BJ (cell line): ENCODE results near the gene MAN2A1. TPM values are rescaled to one million over a fixed set of nuclear protein-coding genes. Genes with fewer than 3 reads are reported as not detected.

ENCODE experiments used
- CTCF ChIA-PET: fragments of 350-600 bp; formaldehyde crosslinking; extraction: SDS; loops from one replicate; lab custom pipeline; 2021; ENCODE audit warnings: antibody characterized with exemption, inconsistent platforms; lab: Yijun Ruan, JAX
- POLR2A ChIA-PET: fragments of 300-600 bp; sonication (Branson Sonifier 250); formaldehyde crosslinking; extraction: SDS; loops from one replicate; lab custom pipeline; 2021; ENCODE audit warnings: antibody characterized with exemption; lab: Charles Lee
- DNase-seq: peaks from one replicate; pipeline ENCODE4 v3.0.0-alpha.2; 2011; ENCODE audit warnings: low read depth
- H3K27me3 ChIP-seq: 2 replicates; pipeline ENCODE4 v1.6.0; 2011; ENCODE audit warnings: low read length; ENCODE audit not compliant: control insufficient read depth, insufficient read depth
- H3K36me3 ChIP-seq: 2 replicates; pipeline ENCODE4 v1.5.1; 2011; ENCODE audit warnings: low read length; ENCODE audit not compliant: control insufficient read depth, insufficient read depth
- H3K4me3 ChIP-seq: 2 replicates; pipeline ENCODE4 v1.5.1; 2011; ENCODE audit warnings: low read depth, mild to moderate bottlenecking, control low read depth, low read length
- CTCF ChIP-seq: IDR thresholded peaks from 2 replicates; pipeline ENCODE4 v1.5.1; 2011; ENCODE audit warnings: low read depth, mild to moderate bottlenecking, control low read depth, inconsistent platforms, low read length, moderate library complexity; ENCODE audit not compliant: insufficient read depth
- polyA plus RNA-seq: library from polyadenylated mRNA; depleted of rRNA; stranded (reverse); fragments of >200 nt; gene quantifications from 2 replicates; pipeline ENCODE4 v1.2.3, GENCODE V29; 2011

The MAN2A1 gene
- polyA plus RNA-seq, 1 experiment: 18.4 TPM

GRCh38 chr5:109866051-109866450 is 176.3 kb downstream of the MAN2A1 start:
- no peak overlapping the region for H3K4me3 ChIP-seq

GRCh38 chr5:109868737-109869136 is 179.0 kb downstream of the MAN2A1 start:
- no peak for TF ChIP-seq CTCF
- Histone ChIP-seq H3K27me3 (no peaks in the 10 kb centered on the region), H3K36me3 (no peaks in the 10 kb centered on the region), H3K4me3 (no peak overlapping the region)
- no peak for DNase-seq
- CTCF ChIA-PET: no interaction called here
- POLR2A ChIA-PET: no interaction called here

More at GRCh38 chr5:109866051-109866450, 176.3 kb downstream of the MAN2A1 start:
- no peaks in the 10 kb centered on the region for H3K27me3 ChIP-seq
- CTCF ChIA-PET: no interaction called here
- no peaks in the 10 kb centered on the region; the same call in 1 of the 2 replicates for H3K36me3 ChIP-seq
- peak; percentile 19 for DNase-seq
- POLR2A ChIA-PET: no interaction called here
- no peak for TF ChIP-seq CTCF

GRCh38 chr5:109873687-109874086 is 184.0 kb downstream of the MAN2A1 start:
- no peaks in the 10 kb centered on the region for H3K36me3 ChIP-seq
- TF ChIP-seq CTCF: no peak
- DNase-seq: no peak
- ChIA-PET CTCF (interaction anchor here (1.0 kb wide), 1 partner anchor 541 kb away, joined by 3 read pairs; no protein-coding TSS in a partner anchor), POLR2A (no interaction called here)
- no peaks in the 10 kb centered on the region for H3K27me3 ChIP-seq
- no peak overlapping the region for H3K4me3 ChIP-seq

- H3K36me3 ChIP-seq: no peaks in the 10 kb centered on the region
- no peak for DNase-seq
- H3K4me3 ChIP-seq: no peak overlapping the region
- POLR2A ChIA-PET: no interaction called here
- H3K27me3 ChIP-seq: no peaks in the 10 kb centered on the region
- TF ChIP-seq CTCF: no peak
- CTCF ChIA-PET: interaction anchor here (1.0 kb wide), 1 partner anchor 540 kb away, joined by 3 read pairs; no protein-coding TSS in a partner anchor
These were observed 184.4 kb downstream of the MAN2A1 start for GRCh38 chr5:109874108-109874507.

GRCh38 chr5:109876030-109876725 is 186.5 kb downstream of the MAN2A1 start:
- POLR2A ChIA-PET: interaction anchor here (0.6 kb wide), 1 partner anchor 9 kb away, joined by 26 read pairs; no protein-coding TSS in a partner anchor
- Histone ChIP-seq H3K4me3 (no peak overlapping the region), H3K27me3 (no peaks in the 10 kb centered on the region), H3K36me3 (no peaks in the 10 kb centered on the region)
- no peak for TF ChIP-seq CTCF
- no peak for DNase-seq
- CTCF ChIA-PET: no interaction called here
